ENCODE results near the gene ZNF81.
"Not testable (repeated sequence)": the region's sequence is repeated elsewhere in the genome, so short reads cannot be mapped to it uniquely, and the experiment has no call there.

The ZNF81 gene

GRCh38 chrX:47836164-47837072, at the start of gene ZNF81:
TSS of gene ZNF81 (plus strand) at chrX:47836902. CDS start at chrX:47846268, 9,366 bp downstream.
- peak; percentile 94 for DNase-seq

DNA sequence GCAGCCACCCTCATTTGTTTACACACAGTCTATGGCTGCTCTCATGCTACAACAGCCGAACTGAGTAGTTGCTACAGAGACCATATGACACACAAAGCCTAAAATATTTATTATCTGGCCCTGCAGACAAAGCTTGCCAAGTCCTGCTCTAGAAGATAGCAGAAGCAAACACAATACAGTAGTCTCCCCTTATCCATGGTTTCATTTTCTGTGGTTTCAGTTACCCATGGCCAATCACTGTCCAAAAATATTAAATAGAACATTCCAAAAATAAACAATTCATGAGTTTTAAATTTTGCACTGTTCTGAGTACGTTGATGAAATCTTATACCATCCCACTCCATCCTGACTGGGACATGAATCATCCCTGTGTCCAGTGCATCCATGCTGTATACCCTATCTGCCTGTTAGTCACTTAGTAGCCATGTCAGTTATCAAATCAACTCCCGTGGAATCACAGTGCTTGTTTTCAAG, 40.2 kb upstream of the ZNF81 start:
- DNase-seq = peak; percentile 45

DNA sequence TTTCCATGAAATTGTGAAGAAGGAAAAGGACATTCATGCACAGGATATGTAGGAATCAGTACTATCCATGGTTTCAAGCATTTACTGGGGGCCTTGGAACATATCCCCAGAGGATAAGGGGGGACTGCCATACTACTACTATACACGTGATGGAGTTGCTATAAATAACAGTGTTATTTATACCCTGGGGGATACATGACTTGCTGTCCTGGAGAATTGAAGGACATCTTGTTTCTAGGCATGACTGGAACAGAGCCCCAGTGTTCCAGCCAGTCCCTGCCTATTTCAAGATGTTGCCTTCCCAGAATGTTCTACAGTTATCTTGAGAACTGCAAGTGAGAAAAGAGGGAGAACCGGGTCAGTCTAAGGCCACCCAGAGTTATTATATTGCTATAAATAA, 39.6 kb upstream of the ZNF81 start:
- no peak for DNase-seq

DNA sequence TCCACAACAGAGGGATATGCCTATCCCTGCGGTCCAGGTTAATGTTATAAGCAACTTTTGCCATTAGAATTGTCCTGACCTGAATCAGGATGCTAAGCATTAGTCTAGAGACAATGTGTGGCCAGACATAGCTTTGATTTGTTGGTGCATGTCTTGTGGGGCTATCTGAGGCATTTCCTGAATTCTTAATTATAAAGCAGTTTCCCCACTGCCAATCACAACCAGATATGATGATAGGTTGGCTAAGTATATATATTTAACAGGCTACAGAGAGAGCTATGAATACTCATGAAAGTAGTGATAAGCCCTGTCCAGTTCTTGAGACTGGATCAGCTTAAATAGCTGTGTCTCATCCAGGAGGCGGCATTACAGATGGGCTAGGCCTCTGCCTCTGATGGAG, 37.8 kb upstream of the ZNF81 start:
- no peak for DNase-seq

GRCh38 chrX:47802589-47802988, 34.1 kb upstream of the ZNF81 start:
- DNase-seq = no peak

DNA sequence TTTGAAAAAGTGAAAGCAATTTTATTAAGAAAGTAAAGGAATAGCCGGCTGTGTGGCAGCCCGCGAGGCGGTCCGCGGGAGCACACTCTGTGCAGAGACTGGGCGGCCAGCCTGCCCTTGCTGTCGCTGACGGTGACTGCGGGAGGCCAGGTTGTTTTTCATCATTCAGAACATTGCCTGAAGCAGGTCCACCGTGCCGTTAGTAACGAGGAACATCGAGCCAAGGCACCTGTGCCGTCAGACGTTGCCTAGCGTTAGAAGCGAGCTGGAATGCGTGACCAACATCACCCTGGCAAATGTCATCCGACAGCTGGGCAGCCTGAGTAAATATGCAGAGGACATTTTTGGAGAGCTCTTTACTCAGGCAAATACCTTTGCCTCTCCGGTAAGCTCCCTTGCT, 33.6 kb upstream of the ZNF81 start:
- not testable (repeated sequence) for DNase-seq

DNA sequence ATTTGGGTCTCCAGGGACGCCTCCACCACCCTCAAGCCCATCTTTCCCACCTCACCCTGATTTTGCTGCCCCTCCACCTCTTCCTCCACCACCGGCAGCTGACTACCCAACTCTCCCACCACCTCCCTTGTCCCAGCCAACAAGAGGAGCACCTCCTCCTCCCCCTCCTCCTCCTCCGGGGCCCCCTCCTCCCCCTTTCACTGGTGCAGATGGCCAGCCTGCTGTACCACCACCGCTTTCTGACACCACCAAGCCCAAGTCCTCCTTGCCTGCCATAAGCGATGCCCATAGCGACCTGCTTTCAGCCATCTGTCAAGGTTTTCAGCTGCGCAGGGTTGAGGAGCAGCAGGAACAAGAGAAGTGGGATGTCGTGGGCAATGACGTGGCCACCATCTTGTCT, 32.4 kb upstream of the ZNF81 start:
- DNase-seq = no peak

- DNase-seq = not testable (repeated sequence)
Measured at GRCh38 chrX:47805844-47806243, 30.9 kb upstream of the ZNF81 start.

DNA sequence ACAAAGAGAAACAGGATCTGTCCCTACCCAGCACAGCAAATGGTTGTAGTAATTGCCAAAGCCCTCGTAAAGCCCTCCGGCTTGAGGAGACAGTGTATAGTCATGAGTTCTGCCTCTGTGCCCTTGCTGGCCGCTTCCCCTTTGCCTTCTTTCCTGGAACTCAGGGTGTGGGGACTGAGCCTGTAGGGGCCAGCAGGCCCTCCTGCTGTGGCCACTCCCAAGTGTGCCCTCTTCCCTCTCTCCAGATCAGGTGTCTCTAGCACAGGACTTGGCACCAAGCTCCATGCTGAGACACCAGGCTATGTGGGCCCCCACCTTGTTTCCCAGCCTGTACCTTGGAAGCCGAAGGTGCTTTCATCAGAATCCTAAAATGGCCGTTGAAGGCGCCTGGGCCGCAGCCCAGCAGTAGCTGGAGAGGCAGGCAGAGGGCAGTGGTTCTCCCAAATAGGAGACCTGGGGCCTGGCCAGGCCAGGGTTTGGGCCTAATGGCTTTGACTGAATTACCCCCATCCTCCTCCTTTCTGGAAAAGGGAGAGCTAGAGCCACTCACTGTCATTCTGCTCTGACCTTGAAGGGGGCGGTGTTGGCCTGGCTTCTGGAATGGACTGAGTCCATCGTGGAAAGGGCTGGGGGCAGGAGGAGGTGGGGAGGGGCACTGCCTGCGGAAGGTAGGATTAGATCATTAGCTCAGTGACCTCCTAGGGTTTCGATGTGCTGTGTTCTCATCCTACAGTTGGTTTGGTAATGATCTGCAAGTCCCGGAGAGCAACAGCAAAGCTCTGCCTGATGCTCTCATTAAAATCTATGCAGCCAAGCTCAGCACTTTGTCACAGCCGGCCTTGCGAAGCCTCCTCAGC, 30.1 kb upstream of the ZNF81 start:
- not testable (repeated sequence) for DNase-seq

GRCh38 chrX:47807272-47807538, 29.5 kb upstream of the ZNF81 start:
- not testable (repeated sequence) for DNase-seq

- DNase-seq = no peak
Measured at GRCh38 chrX:47807548-47807947, 29.2 kb upstream of the ZNF81 start.

DNA sequence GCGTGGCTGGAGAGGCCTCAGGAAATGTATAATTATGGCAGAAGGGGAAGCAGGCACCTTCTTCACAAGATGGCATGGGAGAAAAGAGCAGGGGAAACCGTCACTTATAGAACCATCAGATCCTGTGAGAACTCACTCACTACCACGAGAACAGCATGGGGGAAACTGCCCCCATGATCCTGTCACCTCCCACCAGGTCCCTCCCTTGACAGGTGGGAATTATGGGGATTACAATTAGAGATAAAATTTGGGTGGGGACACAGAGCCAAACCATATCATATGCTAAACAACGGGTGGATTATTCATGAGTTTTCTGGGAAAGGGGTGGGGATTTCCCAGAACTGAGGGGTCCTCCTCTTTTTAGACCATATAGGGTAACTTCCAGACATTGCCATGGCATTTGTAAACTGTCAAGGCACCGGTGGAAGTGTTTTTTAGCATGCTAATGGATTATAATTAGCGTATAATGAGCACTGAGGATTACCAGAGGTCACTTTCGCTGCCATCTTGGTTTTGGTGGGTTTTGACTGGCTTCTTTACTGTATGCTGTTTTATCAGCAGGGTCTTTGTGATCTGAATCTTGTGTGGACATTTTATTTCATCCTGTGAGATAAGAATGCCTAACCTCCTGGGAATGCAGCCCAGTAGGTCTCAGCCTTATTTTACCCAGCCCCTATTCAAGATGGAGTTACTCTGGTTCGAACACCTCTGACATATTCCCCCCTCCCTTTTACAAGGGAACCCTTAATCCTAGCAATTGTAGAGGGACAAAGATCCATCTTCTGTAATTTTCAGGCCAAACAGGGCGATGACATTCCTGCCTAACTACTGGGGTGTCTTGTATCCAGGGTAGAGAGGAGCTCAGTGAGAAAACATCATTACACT, 27.6 kb upstream of the ZNF81 start:
- DNase-seq = no peak

GRCh38 chrX:47814851-47815250, 21.9 kb upstream of the ZNF81 start:
- no peak for DNase-seq

DNA sequence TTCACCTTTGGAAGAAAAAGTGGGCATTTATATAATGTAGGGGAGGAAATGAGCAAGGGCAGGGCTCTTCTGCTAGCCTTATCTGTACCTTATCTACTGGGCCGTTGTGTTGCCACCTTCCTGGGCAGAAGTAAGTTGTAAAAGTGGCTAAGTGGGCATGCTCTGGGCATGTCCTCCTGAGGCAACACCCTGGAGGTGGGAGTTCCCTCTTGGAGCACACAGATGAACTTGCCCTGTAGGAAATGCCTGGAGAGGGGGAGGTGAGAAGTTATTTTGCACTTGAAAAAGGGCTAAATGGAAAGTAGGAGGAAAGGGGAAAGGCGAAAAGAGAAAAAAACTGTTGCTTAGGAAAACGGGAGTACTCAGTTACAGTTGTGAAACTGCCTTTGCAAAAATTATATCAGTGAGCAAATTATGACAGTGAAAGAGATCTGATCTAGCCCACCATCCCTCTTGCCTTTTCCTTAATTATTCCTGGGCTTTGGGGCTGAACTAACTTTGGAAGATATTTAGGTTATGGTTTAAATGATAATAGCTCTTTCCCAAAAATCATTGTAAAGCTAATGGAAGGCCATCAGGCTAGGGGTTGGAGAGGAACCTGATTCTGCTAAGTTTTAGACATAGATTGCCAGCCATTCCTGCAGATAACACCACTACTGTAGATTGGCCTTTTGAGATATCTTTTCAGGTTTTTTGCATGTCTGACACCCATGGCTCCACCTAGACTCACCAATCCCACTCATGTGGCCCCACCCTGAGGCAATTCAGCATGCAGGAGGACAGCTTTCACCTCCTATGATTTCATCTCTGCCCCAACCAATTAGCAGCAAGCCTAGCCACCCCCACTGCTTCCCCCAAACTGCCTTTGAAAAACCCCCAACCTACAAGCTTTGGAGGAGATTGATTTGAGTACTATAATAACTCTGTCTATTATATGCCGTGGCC, 20.5 kb upstream of the ZNF81 start:
- DNase-seq = no peak

DNA sequence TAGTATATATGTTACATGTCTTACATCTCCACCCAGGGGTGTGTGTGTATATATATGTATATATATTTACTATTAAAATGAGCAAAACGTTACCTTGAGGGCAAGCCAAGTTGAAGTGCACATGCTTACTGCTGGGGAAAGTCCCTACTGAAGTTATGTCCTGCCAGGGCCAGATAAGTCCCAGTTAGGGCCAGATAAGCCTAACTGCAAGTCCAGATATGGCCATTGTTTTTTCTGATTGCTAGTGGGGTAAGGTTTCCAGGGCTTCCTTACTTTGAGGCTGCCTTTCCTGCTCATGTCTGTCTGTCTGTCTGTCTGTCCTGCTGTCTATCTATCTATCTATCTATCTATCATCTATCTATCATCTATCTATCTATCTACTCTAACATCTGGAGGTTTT, 19.3 kb upstream of the ZNF81 start:
- no peak for DNase-seq

- peak; percentile 6 for DNase-seq
Measured at GRCh38 chrX:47817897-47818296, 18.8 kb upstream of the ZNF81 start.

- no peak for DNase-seq
Measured at GRCh38 chrX:47828984-47829383, 7.7 kb upstream of the ZNF81 start.

DNA sequence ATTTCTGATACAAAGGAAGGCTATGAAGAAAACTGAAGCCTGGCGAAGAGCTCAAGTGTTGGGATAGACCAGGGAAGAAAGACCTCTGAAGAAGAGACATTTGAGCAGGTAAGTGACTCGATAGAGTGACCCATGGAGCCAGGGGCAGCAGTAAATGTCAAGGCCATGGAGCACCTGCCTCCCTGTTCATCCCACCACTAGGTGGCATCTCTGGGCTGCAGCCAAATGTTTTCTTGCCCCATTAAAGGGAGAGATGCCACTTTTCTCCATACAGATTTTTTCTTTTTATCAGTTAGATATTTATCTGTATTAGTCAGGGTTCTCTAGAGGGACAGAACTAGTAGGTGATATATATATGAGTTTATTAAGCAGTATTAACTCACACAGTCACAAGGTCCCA, 4.9 kb upstream of the ZNF81 start:
- peak; percentile 42 for DNase-seq

DNA sequence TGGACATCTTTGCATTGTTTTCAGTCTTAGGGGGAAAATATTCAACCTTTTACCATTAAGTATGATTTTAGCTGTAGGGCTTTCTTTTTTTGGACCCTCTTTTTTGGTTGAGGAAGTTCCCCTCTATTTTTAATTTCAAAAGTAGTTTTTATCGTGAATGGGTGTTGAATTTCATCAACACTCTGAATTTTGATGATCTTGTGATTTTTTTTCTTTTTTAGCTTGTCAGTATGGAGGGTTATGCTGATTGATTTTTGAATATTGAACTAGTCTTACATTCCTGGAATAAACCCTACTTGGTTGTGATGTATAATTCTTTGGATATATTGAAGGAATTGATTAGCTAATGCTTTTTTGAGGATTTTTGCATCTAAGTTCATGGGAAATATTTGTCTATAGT, 1.7 kb downstream of the ZNF81 start:
- no peak for DNase-seq

DNA sequence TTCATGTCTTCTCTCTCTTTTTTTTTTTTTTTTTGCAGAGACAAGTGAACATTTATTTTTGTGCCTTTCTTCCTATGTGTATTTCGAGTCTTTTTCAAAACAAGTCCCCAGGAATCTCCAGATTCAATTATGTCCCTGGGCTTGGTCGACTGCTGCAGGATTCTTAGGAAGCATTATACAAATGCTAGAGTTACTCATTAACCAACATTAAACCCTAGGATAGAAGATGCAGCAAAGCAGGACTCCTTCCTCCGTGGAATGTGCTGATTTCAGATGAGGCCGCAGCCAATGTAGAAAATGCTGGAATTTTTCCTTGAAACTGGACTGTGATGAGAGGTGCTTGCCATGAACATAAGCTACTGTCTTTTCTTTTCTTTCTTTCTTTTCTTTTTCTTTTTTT, 3.4 kb downstream of the ZNF81 start:
- no peak for DNase-seq

DNA sequence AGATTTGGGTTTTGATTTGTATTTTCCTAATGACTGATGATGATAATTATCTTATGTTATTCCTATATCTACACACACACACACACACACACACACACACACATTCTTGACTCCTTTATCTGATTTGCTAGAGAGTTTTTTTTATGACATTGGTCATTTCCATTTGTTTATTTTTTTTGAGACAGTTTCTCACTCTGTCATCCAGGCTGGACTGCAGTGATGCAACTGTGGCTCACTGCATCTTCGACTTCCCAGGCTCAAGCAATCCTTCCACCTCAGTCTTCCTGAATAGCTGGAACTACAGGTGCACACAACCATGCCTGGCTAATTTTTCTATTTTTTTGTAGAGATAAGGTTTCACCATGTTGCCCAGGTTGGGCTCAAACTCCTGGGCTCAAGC, 6.7 kb downstream of the ZNF81 start:
- DNase-seq = no peak

GRCh38 chrX:47844117-47844516, 7.4 kb downstream of the ZNF81 start:
- no peak for DNase-seq
